ENCODE data around the gene TIGD3.
"Not testable (repeated sequence)": the region's sequence is repeated elsewhere in the genome, so short reads cannot be mapped to it uniquely, and the experiment has no call there.

The TIGD3 gene

DNA sequence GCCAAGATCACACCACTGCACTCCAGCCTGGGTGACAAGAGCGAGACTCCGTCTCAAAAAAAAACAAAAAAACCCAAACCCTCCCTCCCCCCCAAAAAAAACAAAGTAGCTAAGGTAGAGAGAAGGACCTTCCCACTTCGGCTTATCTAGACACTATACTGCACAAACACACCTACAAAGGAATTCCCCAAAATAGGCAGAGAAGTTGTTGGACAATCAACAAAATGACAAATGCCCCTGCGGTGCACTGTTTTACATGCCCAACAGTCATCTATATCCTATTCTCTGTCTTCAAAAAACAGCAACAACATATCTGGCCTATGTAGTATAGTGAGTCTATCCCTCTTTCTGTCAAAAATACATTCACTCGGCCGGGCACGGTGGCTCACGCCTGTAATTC is 27.5 kb upstream of the TIGD3 start:
- no peak for DNase-seq (ENCODE audit: low read depth)

DNA sequence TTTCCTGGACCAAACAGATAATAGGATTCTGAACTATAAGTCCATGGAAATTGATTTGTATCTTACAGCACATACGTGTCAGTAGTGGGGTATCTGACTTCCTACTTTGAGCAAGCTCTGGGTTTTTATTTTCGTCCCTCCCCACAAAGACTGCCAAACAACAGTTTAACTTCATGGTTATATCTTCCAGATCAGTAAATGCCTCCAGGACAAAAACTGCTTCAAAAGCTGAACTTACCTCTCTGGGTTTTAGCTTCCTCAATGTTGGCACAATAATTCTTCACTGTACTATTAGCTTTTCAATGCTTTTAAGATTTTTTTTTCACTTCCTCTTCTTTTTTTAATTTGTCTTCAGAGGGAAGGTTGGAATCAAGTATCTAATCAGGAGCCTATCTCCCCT is 25.1 kb upstream of the TIGD3 start:
- no peak for DNase-seq (ENCODE audit: low read depth)

DNA sequence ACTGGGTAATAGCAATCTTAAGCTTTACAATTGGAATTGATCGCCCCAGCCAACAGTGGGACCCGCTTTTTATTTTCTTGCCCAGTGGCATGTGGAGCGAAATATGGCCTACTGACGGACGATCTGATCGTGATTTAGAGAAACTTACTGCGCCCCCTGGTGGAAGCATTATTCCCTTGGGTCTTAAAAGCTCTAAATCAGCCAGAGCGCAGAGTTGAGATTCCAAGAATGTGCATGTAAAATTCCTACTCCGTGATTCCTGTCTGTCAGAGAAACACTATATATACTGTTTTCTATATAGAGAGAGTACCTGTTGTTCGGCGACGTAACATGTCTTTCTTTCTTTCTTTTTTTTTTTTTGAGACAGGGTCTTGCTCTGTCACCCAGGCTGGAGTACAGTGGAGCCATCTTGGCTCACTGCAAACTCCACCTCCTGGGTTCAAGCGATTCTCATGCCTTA is 24.6 kb upstream of the TIGD3 start:
- peak; percentile 91 for DNase-seq (ENCODE audit: low read depth)

DNA sequence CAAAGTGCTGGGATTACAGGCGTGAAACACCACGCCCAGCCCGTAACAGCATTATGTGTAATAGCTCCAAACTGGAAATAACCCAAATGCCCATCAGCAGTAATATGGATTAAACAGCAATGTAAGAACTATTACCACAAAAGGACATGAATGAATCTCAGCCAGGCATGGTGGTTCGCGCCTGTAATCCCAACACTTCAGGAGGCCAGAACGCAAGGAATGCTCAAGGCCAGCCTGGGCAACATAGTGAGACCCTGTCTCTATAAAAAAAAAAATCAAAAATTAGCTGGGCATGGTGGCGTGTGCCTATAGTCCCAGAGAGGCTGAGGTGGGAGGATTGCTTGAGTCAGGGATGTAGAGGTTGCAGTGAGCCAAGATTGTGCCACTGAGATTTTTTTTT is 24.0 kb upstream of the TIGD3 start:
- no peak for DNase-seq (ENCODE audit: low read depth)

DNA sequence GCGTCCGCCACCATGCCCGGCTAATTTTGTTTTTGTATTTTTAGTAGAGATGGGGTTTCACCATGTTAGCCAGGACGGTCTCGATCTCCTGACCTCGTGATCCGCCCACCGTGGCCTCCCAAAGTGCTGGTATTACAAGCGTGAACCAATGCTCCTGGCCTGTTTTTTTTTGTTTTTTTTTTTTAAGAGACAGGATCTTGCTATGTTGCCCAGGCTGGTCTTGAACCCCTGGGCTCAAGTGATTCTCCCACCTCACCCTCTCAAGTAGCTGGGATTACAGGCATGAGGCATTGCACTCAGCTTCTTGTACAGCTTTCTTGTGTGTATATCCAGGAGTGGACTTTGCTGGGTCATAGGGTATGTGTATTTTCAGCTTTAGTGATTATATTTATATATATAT is 22.0 kb upstream of the TIGD3 start:
- not testable (repeated sequence) for DNase-seq (ENCODE audit: low read depth)

DNA sequence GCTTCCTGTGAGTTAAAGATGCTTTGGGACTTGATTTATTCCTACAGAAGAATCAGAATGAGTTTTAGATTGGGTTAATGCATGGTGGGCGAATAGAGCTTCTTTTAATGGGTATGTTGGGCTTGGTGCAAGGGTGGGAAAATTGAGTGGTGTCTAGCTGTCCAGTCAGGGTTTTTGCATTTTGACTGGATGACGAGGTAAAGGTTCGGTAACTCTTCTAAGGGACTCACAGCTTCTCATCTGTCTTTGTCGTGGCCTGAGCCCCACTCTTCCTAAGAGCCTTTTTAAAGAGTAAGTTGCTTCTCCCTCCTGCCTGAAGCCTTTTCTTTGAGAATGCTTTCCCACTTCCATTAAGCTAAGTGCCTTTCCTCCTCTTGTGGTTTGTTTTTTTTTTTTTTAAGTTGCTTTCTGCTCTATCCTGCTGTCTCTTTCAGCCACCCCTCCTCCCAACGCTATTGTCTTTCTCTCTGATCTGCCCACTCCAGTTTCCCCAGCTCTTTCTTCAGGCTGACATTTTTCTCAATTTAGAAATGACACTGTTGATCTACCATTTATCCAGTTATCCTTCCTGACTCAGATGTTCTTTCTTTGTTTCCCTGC is 19.8 kb upstream of the TIGD3 start:
- no peak for DNase-seq (ENCODE audit: low read depth)

DNA sequence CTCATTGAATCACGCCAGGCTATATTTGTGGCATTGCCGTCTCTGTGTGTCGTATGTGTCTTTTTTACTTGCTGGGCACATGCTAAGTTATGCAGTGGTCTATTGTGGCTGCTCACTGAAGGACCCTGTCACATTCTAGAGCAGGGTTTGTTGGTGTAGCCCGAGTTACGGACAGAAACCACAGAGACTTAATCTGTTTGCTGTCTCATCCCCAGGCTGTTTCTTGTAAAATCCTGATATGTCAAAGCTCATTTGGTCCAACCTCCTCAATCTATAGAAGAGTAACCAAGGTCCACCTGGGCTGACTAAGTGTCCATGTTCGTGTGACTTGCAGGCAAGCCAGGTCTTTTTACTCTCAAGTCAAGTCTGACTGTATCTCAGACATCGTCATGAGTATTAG is 15.9 kb upstream of the TIGD3 start:
- no peak for DNase-seq (ENCODE audit: low read depth)

DNA sequence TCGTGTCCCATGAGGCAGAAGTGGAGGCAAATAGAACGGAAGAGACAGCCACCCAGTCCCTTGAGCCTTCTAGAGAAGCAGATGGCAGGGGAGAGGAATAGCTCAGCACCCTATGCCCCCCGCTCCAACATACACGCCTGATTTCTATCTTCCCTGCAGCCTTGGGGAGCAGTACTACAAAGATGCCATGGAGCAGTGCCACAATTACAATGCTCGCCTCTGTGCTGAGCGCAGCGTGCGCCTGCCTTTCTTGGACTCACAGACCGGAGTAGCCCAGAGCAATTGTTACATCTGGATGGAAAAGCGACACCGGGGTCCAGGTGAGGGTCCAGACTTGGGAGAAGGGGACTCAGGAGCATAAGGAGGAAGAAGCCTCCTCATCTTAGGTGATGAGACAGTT is 14.3 kb upstream of the TIGD3 start:
- no peak for DNase-seq (ENCODE audit: low read depth)

DNA sequence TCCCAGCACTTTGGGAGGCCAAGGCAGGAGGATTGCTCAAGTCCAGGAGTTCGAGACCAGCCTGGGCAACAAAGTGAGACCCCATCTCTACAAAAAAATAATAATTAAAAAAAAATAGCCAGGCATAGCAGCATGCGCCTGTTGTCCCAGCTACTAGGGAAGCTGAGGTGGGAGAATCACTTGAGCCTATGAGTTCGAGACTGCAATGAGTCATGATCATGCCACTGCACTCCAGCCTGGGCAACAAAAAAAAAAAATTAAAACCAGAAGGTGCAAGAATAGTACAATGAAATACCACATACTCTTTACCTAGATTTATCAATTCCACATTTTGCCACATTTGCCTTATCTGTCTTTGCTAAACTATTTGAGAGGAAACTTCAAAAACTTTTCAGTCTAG is 12.7 kb upstream of the TIGD3 start:
- DNase-seq (ENCODE audit: low read depth): no peak

DNA sequence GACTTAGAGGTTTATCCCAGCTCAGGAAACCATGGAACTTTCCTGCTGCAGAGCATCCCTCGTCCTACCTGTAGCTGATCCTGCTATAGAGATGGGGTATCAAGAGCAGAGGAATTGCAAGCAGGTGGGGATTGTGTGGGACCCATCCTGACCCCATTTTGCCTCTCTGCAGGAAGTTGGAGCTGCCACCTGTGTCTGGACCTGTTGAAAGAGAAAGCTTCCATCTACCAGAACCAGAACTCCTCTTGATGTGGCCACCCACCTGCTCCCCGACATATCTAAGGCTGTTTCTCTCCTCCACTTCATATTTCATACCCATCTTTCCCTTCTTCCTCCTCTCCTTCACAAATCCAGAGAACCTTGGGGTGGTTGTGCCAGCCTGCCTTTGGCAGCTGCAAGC is 3.0 kb upstream of the TIGD3 start:
- no peak for DNase-seq (ENCODE audit: low read depth)

DNA sequence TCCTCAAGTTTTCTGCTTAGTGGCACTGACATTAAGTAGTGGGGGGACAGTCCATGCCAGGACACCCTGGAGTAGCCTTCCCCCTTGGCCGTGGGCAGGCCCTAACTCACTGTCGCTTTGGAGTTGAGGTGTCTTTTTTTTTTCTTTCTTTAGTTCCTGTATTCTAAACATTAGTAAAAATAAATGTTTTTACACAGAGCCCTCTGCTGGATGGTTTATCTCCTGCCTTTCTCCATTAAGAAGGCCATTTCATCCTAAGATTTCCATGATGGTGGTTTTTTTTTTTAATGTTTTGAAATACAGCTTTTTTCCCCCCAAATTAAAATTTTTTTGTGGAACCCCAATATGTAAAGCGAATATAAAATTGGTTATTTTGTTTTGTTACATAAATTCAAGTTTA is 1.8 kb upstream of the TIGD3 start:
- no peak for DNase-seq (ENCODE audit: low read depth)

DNA sequence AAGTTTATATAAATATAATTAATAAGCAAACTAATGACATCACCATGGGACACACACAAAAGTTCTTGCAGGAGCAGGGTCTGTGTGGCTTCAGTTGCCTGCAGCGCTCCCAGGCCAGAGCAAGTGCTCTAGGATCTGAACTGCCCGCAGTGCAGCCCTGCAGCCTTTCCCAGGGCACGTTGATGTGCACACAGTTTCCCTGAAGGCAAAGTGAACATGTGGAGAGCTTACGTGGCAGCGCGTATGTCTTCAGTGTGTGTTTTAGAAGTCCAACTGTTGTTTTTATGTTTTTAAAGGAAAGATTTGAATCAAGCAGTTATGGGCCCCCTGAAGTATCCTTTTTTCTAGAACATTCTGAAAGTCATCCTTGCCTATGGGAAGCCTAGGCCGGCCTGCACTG is 1.2 kb upstream of the TIGD3 start:
- no peak for DNase-seq (ENCODE audit: low read depth)

DNA sequence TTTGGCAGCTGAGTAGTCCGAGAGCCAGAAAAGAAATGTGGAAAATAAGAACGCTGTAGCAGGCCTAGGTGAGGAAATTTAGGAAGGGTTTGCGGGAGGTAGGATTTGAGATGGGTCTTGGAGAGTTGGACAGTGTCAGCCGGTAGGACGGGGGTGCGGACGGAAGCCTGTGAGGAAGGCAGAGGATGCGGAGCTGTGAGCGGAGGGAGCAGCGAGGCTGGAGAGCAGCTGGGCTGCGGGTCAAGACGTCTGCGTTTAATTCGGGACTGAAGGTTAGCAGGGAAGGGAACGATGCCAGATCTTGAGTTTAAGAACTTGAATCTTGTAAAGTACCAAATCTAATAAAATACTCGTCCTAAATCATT is 669 bp upstream of the TIGD3 start:
- DNase-seq (ENCODE audit: low read depth): no peak

DNA sequence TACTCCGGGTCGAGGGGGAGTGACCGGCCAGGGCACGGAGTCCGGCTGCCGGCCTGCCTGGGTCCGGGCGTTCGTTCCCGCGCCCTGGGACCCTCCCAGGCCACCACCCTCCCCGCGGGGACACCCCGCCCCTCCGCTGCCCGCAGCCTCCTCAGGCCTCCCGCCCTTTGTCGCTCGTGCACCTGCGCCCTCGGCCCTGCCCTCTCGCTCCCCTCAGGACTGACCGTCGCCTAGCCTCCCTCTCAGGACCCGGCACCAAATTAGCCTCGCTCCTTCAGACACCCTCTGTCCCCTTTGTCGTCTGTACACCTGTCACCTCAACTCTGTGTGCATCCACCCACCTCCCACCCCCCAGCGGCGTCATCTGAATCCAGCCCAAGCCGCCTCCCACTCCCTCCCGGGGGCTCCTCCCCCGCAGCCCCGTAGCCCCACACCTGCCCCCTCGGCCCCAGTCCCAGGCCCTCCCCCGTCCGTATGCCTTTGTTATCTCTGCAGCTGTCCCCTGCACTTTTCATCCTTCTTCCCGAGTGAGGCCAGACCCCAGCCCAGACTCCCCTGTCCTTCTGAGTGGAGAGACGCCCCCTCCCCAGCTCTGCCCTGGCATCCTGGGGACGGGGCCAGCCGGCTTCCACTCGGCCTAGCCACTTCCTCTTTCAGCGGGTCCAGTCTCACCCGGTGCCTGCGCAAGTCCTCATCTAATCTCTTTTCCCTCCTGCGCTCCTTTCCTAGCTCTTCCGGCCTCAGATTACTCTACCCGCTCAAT is 643 bp downstream of the TIGD3 start:
- no peak for DNase-seq (ENCODE audit: low read depth)

DNA sequence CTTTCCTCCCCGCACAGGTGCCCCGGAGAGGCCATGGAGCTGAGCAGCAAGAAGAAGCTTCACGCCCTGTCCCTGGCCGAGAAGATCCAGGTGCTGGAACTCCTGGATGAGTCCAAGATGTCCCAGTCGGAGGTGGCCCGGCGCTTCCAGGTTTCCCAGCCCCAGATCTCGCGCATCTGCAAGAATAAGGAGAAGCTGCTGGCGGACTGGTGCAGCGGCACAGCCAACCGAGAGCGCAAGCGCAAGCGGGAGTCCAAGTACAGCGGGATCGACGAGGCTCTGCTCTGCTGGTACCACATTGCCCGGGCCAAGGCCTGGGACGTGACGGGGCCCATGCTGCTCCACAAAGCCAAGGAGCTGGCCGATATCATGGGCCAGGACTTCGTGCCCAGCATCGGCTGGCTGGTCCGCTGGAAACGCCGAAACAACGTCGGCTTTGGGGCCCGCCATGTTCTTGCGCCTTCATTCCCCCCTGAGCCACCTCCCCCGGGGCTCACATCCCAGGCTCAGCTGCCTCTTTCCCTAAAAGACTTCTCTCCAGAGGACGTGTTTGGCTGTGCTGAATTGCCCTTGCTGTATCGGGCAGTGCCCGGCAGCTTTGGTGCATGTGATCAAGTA is 1.3 kb downstream of the TIGD3 start:
- peak; percentile 55 for DNase-seq (ENCODE audit: low read depth)

DNA sequence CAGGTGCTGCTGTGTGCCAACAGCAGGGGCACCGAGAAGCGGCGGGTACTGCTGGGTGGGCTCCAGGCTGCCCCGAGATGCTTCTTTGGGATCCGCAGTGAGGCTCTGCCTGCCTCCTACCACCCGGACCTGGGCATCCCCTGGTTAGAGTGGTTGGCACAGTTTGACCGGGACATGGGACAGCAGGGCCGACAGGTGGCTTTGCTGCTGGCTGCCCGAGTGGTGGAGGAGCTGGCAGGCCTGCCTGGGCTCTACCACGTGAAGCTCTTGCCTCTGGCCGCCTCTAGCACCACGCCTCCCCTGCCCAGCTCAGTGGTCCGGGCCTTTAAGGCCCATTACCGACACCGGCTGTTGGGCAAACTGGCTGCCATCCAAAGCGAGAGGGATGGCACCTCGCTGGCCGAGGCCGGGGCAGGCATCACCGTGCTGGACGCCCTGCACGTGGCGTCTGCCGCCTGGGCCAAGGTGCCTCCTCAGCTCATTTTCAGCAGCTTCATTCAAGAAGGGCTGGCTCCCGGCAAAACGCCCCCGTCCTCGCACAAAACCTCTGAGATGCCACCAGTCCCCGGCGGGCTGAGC is 1.9 kb downstream of the TIGD3 start:
- DNase-seq (ENCODE audit: low read depth): no peak

DNA sequence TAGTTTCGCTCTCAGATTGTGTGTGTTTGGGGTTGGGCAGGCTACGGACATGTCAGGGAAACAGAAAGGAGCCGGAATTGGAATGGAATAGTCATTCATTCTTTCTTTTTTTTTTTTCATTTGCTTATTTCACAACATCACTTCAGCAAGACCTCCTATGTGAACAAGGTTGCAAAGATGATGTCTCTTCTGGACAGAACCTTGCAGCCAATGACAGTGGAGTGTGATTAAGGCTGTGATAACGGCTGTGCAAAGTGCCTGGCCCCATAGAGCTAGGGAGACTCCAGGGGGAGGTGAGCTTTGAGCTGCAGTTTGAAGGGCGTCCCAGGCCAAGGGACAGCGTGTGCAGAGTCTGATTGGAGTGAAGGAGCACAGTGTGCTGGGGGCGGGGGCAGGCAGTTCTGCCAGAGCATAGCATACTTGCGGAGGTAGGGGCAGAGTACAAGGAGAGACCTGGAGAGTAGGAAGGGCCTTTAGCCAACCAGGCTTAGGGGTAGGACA is 3.4 kb downstream of the TIGD3 start:
- DNase-seq (ENCODE audit: low read depth): no peak

DNA sequence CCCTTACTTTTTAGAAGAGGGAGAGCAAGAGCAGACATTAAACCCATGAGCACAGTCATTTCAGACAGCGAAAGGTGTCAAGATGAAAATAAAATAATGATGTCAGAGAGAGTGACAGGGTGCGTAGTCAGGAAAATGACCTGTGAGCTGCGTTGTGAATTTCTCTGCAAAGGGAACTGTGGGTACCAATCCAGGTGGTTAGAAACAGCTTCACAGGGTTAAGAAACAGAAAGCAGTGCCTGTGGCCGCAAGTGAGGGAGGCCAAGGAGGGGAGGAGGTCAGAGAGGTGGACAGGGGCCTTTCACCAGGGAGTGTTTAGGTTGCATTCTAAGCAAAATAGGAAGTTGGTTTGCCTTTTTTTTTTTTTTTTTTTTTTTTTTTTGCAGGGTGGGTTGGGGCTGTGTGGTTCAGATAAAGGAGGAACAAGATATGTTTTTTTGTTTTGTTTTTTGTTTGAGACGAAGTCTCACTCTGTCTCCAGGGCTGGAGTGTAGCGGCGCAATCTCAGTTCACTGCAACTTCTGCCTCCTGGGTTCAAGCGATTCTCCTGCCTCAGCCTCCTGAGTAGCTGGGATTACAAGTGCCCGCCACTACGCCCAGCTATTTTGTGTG is 7.9 kb downstream of the TIGD3 start:
- no peak for DNase-seq (ENCODE audit: low read depth)

DNA sequence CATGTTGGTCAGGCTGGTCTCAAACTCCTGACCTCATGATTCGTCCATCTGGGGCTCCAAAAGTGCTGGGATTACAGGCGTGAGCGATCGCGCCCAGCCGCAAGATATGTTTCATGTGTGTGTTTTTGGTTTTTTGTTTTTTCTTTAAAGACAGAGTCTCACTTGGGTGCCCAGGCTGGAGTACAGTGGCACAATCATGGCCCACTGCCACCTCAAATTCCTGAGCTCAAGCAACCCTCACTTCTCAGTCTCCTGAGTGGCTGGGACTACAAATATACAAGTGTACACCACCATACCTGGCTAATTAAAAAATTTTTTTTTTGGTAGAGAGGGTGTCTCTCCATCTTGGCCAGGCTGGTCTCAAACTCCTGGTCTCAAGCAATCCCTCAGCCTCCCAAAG is 8.4 kb downstream of the TIGD3 start:
- no peak for DNase-seq (ENCODE audit: low read depth)

DNA sequence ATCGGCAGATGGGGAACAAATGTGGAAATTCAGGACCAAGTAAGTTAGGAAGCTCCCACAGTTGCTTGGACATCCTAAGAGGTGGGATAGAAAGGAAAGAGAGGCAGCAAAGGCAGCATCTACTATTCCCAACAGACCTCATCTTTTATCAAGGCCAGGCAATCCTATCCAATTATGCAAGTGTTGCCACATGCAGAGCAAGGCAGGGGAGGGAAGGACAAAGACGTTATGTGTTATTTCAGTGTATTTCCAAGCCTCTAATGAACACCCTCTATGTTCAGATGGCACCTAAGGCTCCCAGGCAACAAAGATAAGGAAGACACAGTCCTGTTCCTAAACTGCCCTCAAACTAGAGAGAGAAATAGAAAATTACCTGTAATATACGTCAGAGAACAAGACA is 9.2 kb downstream of the TIGD3 start:
- DNase-seq (ENCODE audit: low read depth): no peak

DNA sequence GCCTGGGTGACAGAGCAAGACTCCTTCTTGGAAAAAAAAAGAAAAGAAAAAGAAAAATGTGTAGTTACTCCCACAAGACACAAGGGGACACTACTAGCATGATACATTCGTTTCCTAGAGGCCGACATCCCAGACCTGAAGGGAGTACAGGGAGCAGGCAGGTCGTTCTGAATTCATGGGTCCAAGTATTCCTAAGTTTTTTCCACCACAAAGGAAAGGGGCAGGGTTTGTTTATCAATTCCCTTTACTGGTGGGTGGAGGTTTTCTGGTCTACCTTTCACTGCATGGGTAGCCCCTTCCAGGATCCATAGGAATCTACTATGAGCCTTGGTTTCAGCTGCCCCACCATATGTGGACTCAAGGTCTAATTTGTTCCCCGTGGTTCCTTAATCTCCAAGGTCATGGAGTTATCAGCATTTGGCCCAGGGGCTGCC is 11.8 kb downstream of the TIGD3 start:
- peak; percentile 79 for DNase-seq (ENCODE audit: low read depth)

DNA sequence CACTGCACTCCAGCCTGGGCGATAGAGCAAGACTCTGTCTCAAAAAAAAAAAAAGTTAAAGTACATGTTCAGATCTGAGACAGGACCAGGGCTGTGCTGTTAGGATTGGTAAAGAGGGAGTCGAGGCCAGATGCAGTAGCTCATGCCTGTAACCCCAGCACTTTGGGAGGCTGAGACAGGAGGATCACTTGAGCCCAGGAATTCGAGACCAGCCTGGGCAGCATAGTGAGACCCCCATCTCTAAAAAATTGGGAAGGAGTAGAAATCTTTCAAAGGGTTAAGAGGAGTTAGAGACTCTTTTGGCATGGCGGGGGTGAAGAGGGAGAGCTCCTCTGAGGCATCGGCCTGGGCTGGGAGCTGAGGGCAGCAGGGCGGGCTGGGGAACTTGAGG is 16.1 kb downstream of the TIGD3 start:
- DNase-seq (ENCODE audit: low read depth): no peak
